GM12873 (cell line): ENCODE measurements around the gene MCUB.

Experiments
- TF ChIP-seq, protein P1 (sequence below): IDR thresholded peaks from 2 replicates; pipeline ENCODE4 v1.5.1; 2012; ENCODE audit warnings: low read depth, mild to moderate bottlenecking, moderate library complexity, low read length, control low read depth; ENCODE audit not compliant: insufficient read depth; ENCODE audit errors: missing control alignments

The MCUB gene

DNA sequence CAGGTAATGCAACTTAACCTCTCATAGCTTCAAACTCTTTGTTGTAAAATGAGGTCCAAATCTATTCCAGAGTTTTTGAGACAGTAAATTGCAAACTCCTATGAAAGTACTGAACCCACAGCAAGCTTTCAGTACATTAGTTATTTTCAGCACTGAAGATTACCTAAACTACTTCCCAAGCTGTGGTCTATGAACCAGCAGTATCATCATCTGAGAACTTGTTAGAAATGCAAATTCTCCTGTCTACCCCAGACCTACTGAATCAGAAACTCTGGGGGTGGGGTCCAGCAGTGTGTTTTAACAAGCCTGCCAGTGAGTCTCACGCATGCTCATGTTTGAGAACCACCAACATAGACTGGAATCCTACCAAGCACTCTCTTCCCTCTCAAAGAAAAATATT is 148.9 kb downstream of the MCUB start:
- TF ChIP-seq, protein P1, sequence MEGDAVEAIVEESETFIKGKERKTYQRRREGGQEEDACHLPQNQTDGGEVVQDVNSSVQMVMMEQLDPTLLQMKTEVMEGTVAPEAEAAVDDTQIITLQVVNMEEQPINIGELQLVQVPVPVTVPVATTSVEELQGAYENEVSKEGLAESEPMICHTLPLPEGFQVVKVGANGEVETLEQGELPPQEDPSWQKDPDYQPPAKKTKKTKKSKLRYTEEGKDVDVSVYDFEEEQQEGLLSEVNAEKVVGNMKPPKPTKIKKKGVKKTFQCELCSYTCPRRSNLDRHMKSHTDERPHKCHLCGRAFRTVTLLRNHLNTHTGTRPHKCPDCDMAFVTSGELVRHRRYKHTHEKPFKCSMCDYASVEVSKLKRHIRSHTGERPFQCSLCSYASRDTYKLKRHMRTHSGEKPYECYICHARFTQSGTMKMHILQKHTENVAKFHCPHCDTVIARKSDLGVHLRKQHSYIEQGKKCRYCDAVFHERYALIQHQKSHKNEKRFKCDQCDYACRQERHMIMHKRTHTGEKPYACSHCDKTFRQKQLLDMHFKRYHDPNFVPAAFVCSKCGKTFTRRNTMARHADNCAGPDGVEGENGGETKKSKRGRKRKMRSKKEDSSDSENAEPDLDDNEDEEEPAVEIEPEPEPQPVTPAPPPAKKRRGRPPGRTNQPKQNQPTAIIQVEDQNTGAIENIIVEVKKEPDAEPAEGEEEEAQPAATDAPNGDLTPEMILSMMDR, result no peak

DNA sequence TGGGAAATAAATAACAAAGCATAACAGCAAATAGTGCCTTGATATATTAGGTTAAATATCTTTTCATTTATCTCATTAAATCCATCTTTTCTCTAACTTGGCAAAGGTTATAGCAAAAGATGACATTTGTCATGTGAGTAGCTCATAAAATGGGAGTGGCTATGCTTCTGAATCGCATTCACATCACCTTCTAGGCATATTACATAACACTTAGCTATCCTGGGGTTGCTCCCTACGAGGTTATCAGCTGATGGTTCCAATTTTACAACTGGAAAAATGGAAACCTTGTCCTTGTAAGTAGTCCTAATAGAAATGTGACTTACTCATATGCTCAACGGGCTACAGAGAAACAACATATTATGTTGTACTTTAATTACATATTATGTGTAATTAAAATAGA is 153.5 kb downstream of the MCUB start:
- TF ChIP-seq, protein P1, result no peak

- TF ChIP-seq, protein P1, result no peak
These were observed 158.7 kb downstream of the MCUB start for GRCh38 chr4:109718759-109719158.

- TF ChIP-seq, protein P1, result no peak
These were observed 159.6 kb downstream of the MCUB start for GRCh38 chr4:109719604-109720003.

DNA sequence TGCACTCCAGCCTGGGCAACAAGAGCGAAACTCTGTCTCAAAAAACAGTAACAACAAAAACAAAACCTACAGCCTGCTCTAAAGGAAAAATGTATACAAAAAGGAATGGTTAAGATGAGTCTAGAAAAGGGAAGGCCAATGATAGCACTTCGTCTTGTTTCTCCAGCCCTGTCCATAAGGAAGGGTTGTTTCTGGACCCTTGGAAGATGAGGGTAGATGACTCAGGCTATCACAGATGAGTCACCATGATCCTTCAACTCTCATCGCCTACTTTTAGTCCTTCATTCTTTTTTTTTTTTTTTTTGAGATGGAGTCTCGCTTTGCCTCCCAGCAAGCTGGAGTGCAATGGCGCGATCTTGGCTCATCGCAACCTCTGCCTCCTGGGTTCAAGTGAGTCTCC is 161.0 kb downstream of the MCUB start:
- TF ChIP-seq, protein P1, result no peak

- TF ChIP-seq, protein P1, result no peak
These were observed 162.3 kb downstream of the MCUB start for GRCh38 chr4:109722357-109722756.

DNA sequence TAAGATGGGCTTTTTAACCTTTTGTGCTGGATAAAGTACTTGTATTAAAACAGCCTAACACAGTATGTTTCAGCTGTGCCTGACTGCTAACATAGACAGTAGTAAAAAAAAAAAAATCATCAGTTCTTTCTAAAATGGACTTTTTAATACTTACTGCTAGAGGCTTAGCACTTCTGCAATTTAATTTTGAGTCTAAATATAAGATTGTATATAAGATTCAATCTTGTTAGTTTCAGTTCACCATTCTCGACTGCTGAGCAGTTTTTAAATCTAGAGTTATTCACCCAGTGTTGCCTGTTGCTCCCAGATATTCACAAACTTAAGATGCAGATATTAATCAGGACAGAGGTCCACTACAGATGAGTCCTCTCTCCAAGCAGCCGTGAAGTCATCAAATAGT is 163.1 kb downstream of the MCUB start:
- TF ChIP-seq, protein P1, result no peak
